Activated CD4-positive, alpha-beta T cell treated with anti-CD3 and anti-CD28 coated beads, Interleukin-2, amount 50 U/mL, for 24 hours (primary cell): ENCODE measurements around the gene ELF4.

Experiments used
- DNase-seq, 2 donors: peaks; one replicate each; pipeline ENCODE4 v3.0.0-alpha.2; 2020; ENCODE audit warnings: low read depth in 1 of 2, low spot score in 1 of 2

ELF4 gene

GRCh38 chrX:130053236-130053635 is 57.1 kb downstream of the ELF4 start:
- no peak for DNase-seq

- no peak for DNase-seq
Measured at GRCh38 chrX:130051176-130051845, 59.0 kb downstream of the ELF4 start.

GRCh38 chrX:130049821-130050220 is 60.5 kb downstream of the ELF4 start:
- no peak for DNase-seq

GRCh38 chrX:130048686-130049222 is 61.5 kb downstream of the ELF4 start:
- no peak for DNase-seq

- no peak for DNase-seq
Measured at GRCh38 chrX:130047416-130047815, 62.9 kb downstream of the ELF4 start.

GRCh38 chrX:130039847-130040246 is 70.5 kb downstream of the ELF4 start:
- DNase-seq, result no peak

- no peak for DNase-seq
Measured at GRCh38 chrX:130034178-130034577, 76.1 kb downstream of the ELF4 start.

- DNase-seq, result no peak
Measured at GRCh38 chrX:130032552-130032951, 77.7 kb downstream of the ELF4 start.

- no peak for DNase-seq
Measured at GRCh38 chrX:130030826-130031225, 79.5 kb downstream of the ELF4 start.

- DNase-seq, result peak; percentile 3 to 6
Measured at GRCh38 chrX:130028196-130028595, 82.1 kb downstream of the ELF4 start.

- DNase-seq, result no peak
Measured at GRCh38 chrX:130027569-130027968, 82.7 kb downstream of the ELF4 start.

GRCh38 chrX:130025256-130025655 is 85.0 kb downstream of the ELF4 start:
- DNase-seq, result no peak

GRCh38 chrX:130024127-130024526 is 86.2 kb downstream of the ELF4 start:
- DNase-seq, result peak; percentile 33 to 57

GRCh38 chrX:130020661-130021324 is 89.5 kb downstream of the ELF4 start:
- no peak for DNase-seq

- DNase-seq, result no peak
Measured at GRCh38 chrX:130018143-130018542, 92.2 kb downstream of the ELF4 start.

GRCh38 chrX:130015181-130015580 is 95.1 kb downstream of the ELF4 start:
- no peak for DNase-seq
